ENCODE measurements around the gene CSF1. TPM values are rescaled to one million over a fixed set of nuclear protein-coding genes. Genes with fewer than 3 reads are reported as not detected.

Gene CSF1
- total and polyA plus RNA-seq, 7 donors, result 3.7 to 14.7 (median 10.6) TPM

DNA sequence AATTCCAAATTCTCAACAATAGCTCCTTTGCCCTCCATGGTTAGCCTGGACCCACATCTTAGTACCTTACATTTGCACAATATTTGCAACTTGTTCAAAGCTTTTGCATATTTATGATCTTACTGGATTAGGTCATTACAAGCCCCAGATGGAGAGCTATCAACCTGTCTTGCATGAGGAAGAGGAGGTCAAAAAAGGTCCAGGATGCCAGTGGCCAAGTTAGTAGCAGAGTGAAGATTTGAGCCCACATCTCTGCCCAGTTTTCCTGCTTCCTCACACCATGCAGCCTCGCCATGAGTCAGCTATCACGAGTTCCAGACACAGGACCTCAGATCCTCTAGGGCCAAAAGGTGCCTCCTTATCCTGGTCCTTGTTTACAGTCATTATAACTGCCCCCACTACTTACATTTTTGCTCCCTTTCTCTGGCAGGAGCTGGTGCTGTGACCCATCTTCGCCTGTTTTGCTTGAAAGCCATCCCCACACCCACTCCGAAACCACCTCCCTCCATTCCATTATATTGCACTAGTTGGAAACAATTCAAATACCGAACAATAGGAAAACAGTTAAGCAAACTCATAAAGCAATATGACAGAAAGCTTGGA lies 68.9 kb downstream of the CSF1 start:
- intact Hi-C loops (cut with DNase I), result loop anchor here (5.0 kb wide), 5 partner anchors 47 to 432 kb away; partner anchors contain the start of genes GNAI3 (in 2 of the 2) and CSF1 (in 1 of the 2)
- 62 to 63% (median 62%) methylated on average over 5 of the region's 5 CpGs for WGBS, 3 donors
- ATAC-seq, result no peak
- peak in 1 of 2 donors; percentile 49 for DNase-seq
- H3K9me3 ChIP-seq, result no peaks in the 10 kb centered on the region
- no peaks in the 10 kb centered on the region for H3K27me3 ChIP-seq (ENCODE audit: insufficient read depth in 3 of 3, low read length in 2 of 3)
- no peak for TF ChIP-seq CTCF (IDR thresholded peaks at IDR 0.05)
- H3K27ac ChIP-seq, result no peak overlapping the region
- H3K4me3 ChIP-seq, result no peak overlapping the region
- no peaks in the 10 kb centered on the region for H3K36me3 ChIP-seq (ENCODE audit: insufficient read depth in 1 of 2, low read depth in 1 of 2)
- H3K4me1 ChIP-seq, result peaks cover 29% of the 10 kb centered on the region

Other genes with a start within 250 kb of the CSF1 start
- gene GSTM2, start 242.8 kb upstream of the CSF1 start, total RNA-seq, result 100 to 1,000 TPM in 2 of 4 donors, 10 to 100 TPM in 2; 38.7 to 175 (median 105) TPM
- 10 to 100 TPM; 35.5 to 86.8 (median 61.4) TPM for gene GSTM2, start 242.8 kb upstream of the CSF1 start, polyA plus RNA-seq
- gene GSTM1, start 223.0 kb upstream of the CSF1 start, total RNA-seq, result 10 to 100 TPM in 2 of 4 donors, under 1 TPM in 1, not detected in 1; 0.42 to 89.4 (median 27.6) TPM
- 10 to 100 TPM in 2 of 3 donors, under 1 TPM in 1; 0.21 to 41.2 (median 27.5) TPM for gene GSTM1, start 223.0 kb upstream of the CSF1 start, polyA plus RNA-seq
- 1 to 10 TPM in 2 of 4 donors, under 1 TPM in 2; 0.61 to 5.0 (median 1.1) TPM for gene GSTM5, start 198.6 kb upstream of the CSF1 start, total RNA-seq
- gene GSTM5, start 198.6 kb upstream of the CSF1 start, polyA plus RNA-seq, result 1 to 10 TPM in 2 of 3 donors, under 1 TPM in 1; 0.53 to 1.4 (median 1.1) TPM
- gene GSTM3, start 169.8 kb upstream of the CSF1 start, total RNA-seq, result 10 to 100 TPM; 10.1 to 49.4 (median 25.4) TPM
- gene GSTM3, start 169.8 kb upstream of the CSF1 start, polyA plus RNA-seq, result 10 to 100 TPM; 39.8 to 79.8 (median 42.3) TPM
- under 1 TPM in 1 of 4 donors, not detected in 3; 0.64 TPM for gene EPS8L3, start 146.9 kb upstream of the CSF1 start, total RNA-seq
- gene EPS8L3, start 146.9 kb upstream of the CSF1 start, polyA plus RNA-seq, result under 1 TPM in 2 of 3 donors, not detected in 1; 0.03 to 0.57 TPM
- gene AHCYL1, start 73.9 kb downstream of the CSF1 start, total RNA-seq, result 100 to 1,000 TPM in 1 of 4 donors, 10 to 100 TPM in 3; 60.2 to 128 (median 88.9) TPM
- 10 to 100 TPM; 42.5 to 47.2 (median 46.2) TPM for gene AHCYL1, start 73.9 kb downstream of the CSF1 start, polyA plus RNA-seq
- 10 to 100 TPM; 16.1 to 23.1 (median 17.0) TPM for gene STRIP1, start 123.8 kb downstream of the CSF1 start, total RNA-seq
- gene STRIP1, start 123.8 kb downstream of the CSF1 start, polyA plus RNA-seq, result 10 to 100 TPM; 12.1 to 17.4 (median 13.5) TPM
- not detected for gene ALX3, start 159.8 kb downstream of the CSF1 start, total RNA-seq
- gene ALX3, start 159.8 kb downstream of the CSF1 start, polyA plus RNA-seq, result under 1 TPM; 0.04 to 0.11 (median 0.05) TPM
- gene UBL4B, start 201.6 kb downstream of the CSF1 start, total RNA-seq, result under 1 TPM in 1 of 4 donors, not detected in 3; 0.20 TPM
- under 1 TPM in 2 of 3 donors, not detected in 1; 0.06 to 0.19 TPM for gene UBL4B, start 201.6 kb downstream of the CSF1 start, polyA plus RNA-seq
- gene SLC6A17, start 239.6 kb downstream of the CSF1 start, total RNA-seq, result under 1 TPM; 0.09 to 0.19 (median 0.15) TPM
- under 1 TPM; 0.03 to 0.10 (median 0.08) TPM for gene SLC6A17, start 239.6 kb downstream of the CSF1 start, polyA plus RNA-seq